HAP-1 (cell line): ENCODE measurements around the gene TSSK2.

Source experiments
- DNase-seq, 2 experiments: peaks; one replicate each; pipeline ENCODE4 v3.0.0-alpha.2; 2016 to 2020; ENCODE audit warnings: low spot score in 2 of 2
- H3K27me3 ChIP-seq: fragments of 250-450 bp; sonication (Bioruptor Pico); 2 replicates; pipeline ENCODE4 v1.5.1; 2020; ENCODE audit warnings: low read depth, mild to moderate bottlenecking, moderate library complexity
- H3K36me3 ChIP-seq: fragments of 250-450 bp; sonication (Bioruptor Pico); replicated peaks from 2 replicates; pipeline ENCODE4 v1.5.1; 2020; ENCODE audit warnings: mild to moderate bottlenecking
- H3K4me1 ChIP-seq: fragments of 250-450 bp; sonication (Bioruptor Pico); 2 replicates; pipeline ENCODE4 v1.5.1; 2020; ENCODE audit warnings: mild to moderate bottlenecking
- H3K4me3 ChIP-seq: fragments of 250-450 bp; sonication (Bioruptor Pico); 2 replicates; pipeline ENCODE4 v1.5.1; 2020; ENCODE audit warnings: mild to moderate bottlenecking, moderate library complexity
- H3K9me3 ChIP-seq: fragments of 250-450 bp; sonication (Bioruptor Pico); 2 replicates; pipeline ENCODE4 v1.5.1; 2020; ENCODE audit warnings: mild to moderate bottlenecking, moderate library complexity
- in situ Hi-C: fragments of 300-500 bp; cut with MboI; formaldehyde crosslinking; loops from 3 replicates; pipeline ENCODE4 v1.14.3; 2020; ENCODE audit warnings: low sequenced_read_pairs, inconsistent platforms, mixed read lengths

TSSK2 gene

DNA sequence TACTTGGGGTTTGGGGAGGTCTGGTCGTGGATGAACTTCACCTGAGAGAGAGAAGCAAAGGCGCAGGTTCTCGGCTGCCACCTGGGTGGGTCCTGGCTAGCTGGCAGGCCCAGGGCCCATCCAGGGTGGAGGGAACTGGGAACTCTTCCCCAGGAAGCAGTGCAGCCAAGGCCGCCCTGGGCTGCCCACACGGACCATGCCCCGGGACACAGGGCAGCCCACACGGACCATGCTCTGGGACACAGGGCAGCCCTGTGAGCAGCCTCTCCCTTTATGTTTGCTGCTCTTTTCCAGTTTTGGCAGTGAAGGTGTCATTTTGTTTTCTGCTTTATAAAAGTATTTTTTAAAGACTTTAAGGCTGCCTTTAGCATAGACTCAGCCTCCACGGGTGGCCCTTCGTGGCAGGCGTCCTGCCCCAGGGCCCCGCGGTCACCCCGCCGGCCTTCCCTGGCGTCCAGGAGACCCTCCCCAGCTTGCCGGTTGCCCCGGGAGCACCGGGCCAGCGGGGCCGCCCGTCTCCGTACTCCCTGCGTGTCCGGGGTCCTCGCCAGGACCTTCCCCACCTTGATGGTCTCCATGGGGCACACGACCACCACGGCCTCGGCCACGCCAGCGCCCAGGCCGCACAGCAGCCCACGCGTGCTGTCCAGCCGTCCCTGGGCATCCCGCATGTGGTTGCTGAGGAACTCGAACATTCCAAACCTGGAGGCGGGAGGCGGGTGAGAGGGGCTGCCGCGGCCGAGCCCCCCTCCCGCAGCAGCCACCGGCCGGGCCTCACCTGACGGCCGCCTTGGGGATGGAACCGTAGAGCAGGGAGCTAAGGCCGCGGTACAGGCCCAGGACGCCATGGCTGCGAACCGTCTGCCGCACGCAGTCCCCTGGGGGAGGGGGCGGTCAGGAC is 46.3 kb downstream of the TSSK2 start:
- Histone ChIP-seq H3K4me1 (peaks cover 28% of the 10 kb centered on the region), H3K27me3 (no peaks in the 10 kb centered on the region), H3K9me3 (no peaks in the 10 kb centered on the region), H3K4me3 (peak overlapping the region; percentile 64), H3K36me3 (peaks cover 51% of the 10 kb centered on the region)
- no peak for DNase-seq
- in situ Hi-C loops, result no loop called here

DNA sequence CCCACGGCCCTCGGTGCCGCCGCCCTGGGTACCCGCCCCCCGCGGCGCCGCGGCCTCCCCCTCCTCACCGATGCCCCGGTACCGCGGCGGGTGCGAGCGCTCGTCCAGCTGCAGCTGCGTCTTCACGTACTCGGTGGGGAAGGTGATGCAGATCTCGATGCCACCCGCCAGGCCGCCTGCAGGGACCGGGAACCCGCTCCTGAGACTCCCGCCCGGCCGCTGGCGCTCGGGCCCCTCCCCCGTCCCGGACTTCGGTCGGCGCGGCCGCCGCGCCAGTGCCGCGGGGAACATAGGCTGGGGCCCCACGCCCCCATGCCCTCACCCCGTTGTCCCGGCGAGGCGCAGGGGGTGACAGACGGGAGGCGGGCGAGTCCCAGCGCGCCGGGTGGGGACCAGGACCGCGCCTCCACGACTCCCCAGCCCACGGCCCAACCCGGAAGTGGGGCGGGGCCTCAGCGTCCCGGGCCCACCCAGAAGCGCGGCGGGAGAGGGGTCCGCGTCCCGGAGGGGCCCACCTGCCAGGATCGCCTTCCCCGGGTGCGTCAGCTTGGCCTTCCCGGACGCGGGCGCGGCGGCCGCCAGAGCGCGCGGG is 47.1 kb downstream of the TSSK2 start:
- Histone ChIP-seq H3K9me3 (no peaks in the 10 kb centered on the region), H3K36me3 (peaks cover 47% of the 10 kb centered on the region), H3K4me3 (peak overlapping the region; percentile 64), H3K27me3 (no peaks in the 10 kb centered on the region), H3K4me1 (peaks cover 21% of the 10 kb centered on the region)
- in situ Hi-C loops, result no loop called here
- DNase-seq, result peak; percentile 45 to 69

DNA sequence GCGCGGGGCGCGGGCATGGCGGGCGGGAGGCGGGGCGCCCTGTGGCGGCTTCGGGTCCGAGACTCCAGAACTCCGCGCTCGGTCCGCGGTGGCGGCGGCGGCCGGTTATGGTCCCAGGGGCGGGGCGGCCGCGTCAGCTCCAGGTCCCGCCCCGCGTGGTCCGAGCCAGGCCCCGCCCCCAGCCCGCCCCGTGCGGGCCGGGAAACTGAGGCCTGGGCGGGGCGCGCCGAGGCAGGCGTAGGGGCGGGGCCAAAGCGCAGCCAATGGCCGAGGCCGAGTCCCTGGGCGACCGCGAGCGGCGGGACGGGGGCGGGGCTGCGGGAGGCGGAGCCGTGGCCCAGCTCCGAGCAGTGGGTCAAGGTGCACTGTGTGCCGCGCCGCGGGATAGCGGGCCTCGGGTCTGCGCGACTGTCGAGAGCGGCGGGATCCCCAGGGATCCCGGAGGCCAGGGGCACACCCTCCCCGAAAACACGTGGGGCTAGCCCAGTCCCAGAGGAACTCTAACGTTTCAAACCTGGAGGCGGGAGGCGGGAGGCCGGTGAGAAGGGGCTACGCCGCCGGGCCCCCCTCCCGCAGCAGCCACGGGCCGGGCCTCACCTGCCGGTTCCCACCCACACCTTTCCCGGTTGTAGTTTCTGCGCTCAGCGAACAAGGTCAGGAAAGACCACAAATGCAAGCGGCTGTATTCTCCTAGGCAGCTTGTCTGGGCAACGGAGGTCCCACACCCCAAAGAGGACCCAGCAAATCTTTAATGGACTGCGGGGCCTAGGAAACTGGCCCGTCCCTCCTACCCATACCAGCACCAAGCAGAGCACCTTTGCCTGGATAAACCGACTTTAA is 47.8 kb downstream of the TSSK2 start, which contains the start of gene SLC25A1:
SLC25A1 (minus strand) TSS at position 80 of the 840 bp plus-strand sequence; CDS start at position 17, 63 bp downstream.
- Histone ChIP-seq H3K9me3 (no peaks in the 10 kb centered on the region), H3K27me3 (no peaks in the 10 kb centered on the region), H3K4me1 (peaks cover 18% of the 10 kb centered on the region), H3K36me3 (peaks cover 39% of the 10 kb centered on the region), H3K4me3 (peak within 1 kb of the TSS; percentile 64)
- DNase-seq, result peak; percentile 83 to 95
- in situ Hi-C loops, result no loop called here

DNA sequence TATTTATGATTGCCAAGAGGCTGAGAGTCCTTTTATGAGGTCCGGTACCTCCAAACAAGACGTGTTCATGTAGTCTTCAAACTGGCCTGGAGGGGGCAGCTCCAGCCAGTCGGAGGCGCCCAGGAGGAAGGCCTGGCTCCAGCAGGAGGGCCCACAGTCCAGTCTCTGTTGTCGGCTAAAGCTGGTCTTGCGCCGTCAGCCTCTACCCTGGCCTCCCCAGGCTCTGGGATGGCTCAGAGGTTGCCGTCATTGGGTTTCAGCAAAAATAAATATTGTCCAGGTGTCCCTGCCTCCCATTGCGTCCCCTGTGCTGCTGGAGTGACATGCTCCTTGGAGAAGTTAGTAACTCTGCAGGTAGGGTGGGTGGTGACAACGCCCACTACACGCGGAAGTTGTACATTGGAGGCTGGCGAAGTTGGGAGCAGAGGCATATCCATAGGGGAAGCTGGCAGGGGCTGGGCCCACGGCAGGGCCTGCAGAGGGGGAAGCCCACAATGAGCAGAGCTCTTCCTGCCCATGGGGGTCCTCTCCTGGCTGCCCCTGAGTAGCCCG is 48.5 kb downstream of the TSSK2 start:
- peak; percentile 85 to 87 for DNase-seq
- no peaks in the 10 kb centered on the region for H3K27me3 ChIP-seq
- in situ Hi-C loops, result no loop called here
- peak overlapping the region; percentile 55 for H3K4me3 ChIP-seq
- H3K9me3 ChIP-seq, result no peaks in the 10 kb centered on the region
- peaks cover 18% of the 10 kb centered on the region for H3K4me1 ChIP-seq
- peaks cover 32% of the 10 kb centered on the region for H3K36me3 ChIP-seq

DNA sequence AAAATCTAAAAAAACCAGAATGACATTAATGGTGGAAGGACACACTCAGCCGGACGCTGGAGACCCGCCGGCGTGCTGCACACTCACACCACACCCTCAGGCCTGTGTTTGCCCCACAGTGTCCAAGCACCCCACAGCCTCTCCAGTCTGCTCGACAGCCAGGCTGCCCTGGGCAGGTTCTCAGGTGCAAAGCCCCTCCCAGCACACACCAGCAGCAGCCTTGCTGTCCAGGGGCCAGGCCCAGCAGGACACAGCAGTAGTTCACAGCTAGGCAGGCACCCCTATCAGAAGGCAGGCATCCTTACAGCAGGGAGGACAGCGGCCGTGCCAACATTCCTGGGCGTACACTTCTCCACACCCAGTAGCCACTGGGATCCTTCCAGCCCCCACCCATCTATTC is 49.1 kb downstream of the TSSK2 start:
- no peak overlapping the region for H3K4me3 ChIP-seq
- H3K4me1 ChIP-seq, result peaks cover 18% of the 10 kb centered on the region
- no peak for DNase-seq
- no peaks in the 10 kb centered on the region for H3K27me3 ChIP-seq
- H3K36me3 ChIP-seq, result peaks cover 26% of the 10 kb centered on the region
- in situ Hi-C loops, result no loop called here
- H3K9me3 ChIP-seq, result no peaks in the 10 kb centered on the region

DNA sequence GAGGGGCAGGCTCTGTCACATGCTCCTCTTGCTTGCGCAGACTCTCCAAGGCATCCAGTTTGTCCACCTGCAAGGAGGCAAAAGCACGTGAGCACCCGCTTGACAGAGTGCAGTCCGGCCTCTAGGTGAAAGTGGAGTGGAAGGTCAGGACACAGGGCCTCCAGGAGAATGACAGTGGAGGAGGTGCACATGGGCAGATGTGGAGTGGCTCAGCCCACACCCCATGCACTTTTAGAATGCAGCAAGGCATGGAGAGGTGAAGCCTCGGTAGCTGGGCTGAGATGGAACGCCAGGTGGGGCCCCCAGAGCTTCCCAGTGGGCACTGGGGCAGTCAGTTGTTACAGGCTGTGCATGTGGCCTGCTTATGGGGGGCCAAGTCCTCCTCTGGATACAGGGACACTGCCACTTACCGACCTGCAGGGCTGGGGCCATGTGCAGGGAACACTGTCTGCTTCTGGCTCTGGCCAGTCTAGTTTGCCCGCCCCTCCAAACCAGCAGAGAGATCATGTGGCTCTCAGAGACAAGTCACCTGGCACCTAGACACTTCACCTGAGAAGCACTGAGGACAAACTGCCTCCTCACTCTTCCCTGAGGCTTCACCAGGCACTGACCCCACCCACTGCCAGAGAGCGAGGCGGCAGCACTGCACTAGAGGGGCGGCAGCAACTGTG is 49.8 kb downstream of the TSSK2 start:
- Histone ChIP-seq H3K4me1 (peaks cover 18% of the 10 kb centered on the region), H3K9me3 (no peaks in the 10 kb centered on the region), H3K4me3 (no peak overlapping the region), H3K27me3 (no peaks in the 10 kb centered on the region), H3K36me3 (peaks cover 21% of the 10 kb centered on the region)
- no peak for DNase-seq
- in situ Hi-C loops, result no loop called here

DNA sequence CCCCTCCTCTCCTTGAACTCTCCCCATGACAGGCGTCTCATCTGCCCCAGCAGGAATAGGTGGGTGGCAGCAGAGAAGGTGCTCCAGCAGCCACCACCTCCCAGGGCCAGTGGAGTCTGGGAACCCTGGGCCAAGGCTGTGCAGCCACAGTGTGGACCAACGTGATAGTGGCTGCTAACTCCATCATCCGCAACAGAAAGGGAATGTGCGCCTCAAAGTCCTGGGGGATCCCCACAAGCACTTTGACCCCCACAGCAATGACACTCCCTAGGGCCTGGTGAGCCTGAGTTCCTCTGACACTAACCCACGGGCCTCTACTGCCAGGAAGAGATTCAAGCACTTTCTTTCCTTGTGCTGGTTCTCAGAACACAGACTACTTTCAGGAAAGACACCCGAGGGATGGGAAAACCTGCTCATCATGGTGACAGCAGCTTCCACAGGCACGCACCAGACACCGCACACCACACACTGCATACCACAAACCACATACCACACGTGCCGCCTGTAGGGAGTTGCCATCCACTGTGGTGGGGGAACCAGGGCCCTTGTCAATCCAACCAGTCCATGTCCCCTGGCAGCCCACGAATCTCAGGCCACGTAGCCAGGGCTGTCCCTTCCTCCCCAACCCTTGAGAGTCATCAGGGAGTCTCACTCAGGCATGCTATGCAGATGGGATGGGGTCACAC is 50.8 kb downstream of the TSSK2 start:
- DNase-seq, result no peak
- Histone ChIP-seq H3K9me3 (no peaks in the 10 kb centered on the region), H3K27me3 (no peaks in the 10 kb centered on the region), H3K4me3 (no peak overlapping the region), H3K4me1 (peaks cover 9% of the 10 kb centered on the region), H3K36me3 (peaks cover 11% of the 10 kb centered on the region)
- in situ Hi-C loops, result no loop called here
